HUES64 (cell line): ENCODE results near the gene ABHD14A.

ENCODE experiments used
- H3K27ac ChIP-seq: 2 replicates; pipeline ENCODE4 v1.7.0; 2013; ENCODE audit warnings: low read depth, low read length, inconsistent platforms
- H3K27me3 ChIP-seq: 2 replicates; pipeline ENCODE4 v1.6.1; 2013; ENCODE audit warnings: mild to moderate bottlenecking, low read length; ENCODE audit not compliant: insufficient read depth
- H3K36me3 ChIP-seq: 2 replicates; pipeline ENCODE4 v1.6.1; 2013; ENCODE audit warnings: mild to moderate bottlenecking, low read length; ENCODE audit not compliant: insufficient read depth
- H3K4me1 ChIP-seq: 2 replicates; pipeline ENCODE4 v1.6.1; 2013; ENCODE audit warnings: mild to moderate bottlenecking, low read length, moderate library complexity; ENCODE audit not compliant: insufficient read depth
- H3K4me3 ChIP-seq: 2 replicates; pipeline ENCODE4 v1.5.1; 2013; ENCODE audit warnings: mild to moderate bottlenecking, low read length, moderate library complexity
- H3K9ac ChIP-seq: 2 replicates; pipeline ENCODE4 v1.6.1; 2013; ENCODE audit warnings: mild to moderate bottlenecking, low read depth, low read length
- H3K9me3 ChIP-seq: 2 replicates; pipeline ENCODE4 v1.6.1; 2013; ENCODE audit warnings: low read depth, low read length; ENCODE audit not compliant: insufficient read depth
- WGBS: fragments of 150-250, 120-280 bp; methylation state at CpG from one replicate; pipeline ENCODE4 v1.1.7; 2013; ENCODE audit warnings: missing lambda C conversion rate; 5-methylcytosine and 5-hydroxymethylcytosine counted together

The ABHD14A gene

DNA sequence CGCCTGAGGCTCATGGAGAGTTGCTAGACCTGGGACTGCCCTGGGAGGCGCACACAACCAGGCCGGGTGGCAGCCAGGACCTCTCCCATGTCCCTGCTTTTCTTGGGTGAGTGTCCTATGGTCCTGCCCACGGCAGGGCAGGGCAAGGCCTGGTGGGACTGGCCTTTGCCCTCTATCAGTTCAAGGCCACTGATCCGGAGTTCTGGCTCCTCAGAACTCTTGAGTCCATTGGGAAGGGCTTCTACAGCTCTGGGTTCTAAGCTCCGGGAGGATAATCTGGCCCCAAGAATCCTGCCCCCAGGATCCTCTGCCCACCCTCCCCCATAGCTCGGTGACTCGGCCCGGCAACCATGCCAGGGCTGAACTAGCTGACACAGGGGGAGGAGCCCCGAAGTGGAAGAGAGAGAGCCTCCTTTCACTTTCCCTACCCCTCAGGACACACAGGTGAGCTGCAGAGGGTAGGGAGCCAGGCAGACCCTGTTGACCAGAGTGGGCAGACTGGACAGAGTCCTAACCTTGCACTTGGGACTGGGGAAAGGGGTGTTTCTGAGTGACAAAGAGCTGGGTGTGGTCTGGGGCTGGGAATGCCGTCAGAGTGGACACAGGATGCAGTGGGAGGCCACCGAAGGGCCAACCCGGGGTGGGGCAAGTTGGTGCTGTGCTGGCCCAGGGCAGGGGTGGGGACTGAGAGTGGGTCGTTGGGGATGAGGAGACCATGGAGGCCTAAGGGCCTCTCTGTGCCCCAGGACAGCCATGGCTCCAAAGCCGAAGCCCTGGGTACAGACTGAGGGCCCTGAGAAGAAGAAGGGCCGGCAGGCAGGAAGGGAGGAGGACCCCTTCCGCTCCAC lies 32.0 kb upstream of the ABHD14A start:
- peak overlapping the region; percentile 58; the same call in 1 of the 2 replicates for H3K9ac ChIP-seq
- peak overlapping the region; percentile 49 for H3K4me3 ChIP-seq
- H3K27ac ChIP-seq: no peak overlapping the region
- H3K4me1 ChIP-seq: peaks cover 4% of the 10 kb centered on the region; the same call in 1 of the 2 replicates
- peaks cover 20% of the 10 kb centered on the region for H3K36me3 ChIP-seq
- 83% methylated on average over 17 of the region's 17 CpGs for WGBS
- no peaks in the 10 kb centered on the region for H3K9me3 ChIP-seq
- no peaks in the 10 kb centered on the region; the same call in 1 of the 2 replicates for H3K27me3 ChIP-seq

DNA sequence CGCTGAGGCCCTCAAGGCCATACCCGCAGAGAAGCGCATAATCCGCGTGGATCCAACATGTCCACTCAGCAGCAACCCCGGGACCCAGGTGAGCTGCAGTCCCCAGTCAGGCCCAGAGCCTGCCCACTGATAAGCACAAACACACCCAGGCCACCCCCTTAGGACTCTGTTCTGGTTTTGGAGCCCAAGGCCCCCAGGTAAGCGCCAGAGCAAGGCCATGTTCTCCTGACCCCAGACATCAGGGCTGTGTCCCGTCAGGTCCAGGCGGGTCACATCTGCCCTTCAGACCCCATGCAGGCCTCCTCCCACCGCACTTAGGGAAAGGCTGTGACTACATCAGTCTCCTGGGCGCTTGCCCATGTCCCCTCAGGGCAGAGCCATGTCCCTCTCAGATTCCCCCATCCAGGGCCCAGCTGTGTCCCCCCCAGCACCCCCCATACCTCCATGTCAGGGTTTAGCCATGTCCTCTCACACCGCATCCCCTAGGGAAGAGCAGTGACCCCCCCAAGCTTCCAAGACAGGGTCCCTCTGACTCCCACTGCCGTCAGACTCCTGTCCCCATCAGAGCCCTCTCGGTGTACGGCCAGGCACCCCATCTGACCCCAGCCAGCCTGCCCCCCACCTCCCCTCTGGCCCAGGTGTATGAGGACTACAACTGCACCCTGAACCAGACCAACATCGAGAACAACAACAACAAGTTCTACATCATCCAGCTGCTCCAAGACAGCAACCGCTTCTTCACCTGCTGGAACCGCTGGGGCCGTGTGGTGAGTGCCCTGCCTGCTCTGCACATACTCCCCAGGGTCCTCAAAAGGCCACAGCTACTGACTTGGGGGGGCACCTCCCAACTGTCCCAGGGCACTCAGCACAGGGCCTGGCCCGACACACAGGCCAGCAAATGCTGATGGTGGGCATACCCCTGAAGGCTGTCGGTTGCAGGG lies 31.1 kb upstream of the ABHD14A start:
- no peaks in the 10 kb centered on the region for H3K9me3 ChIP-seq
- peaks cover 4% of the 10 kb centered on the region; the same call in 1 of the 2 replicates for H3K4me1 ChIP-seq
- no peak overlapping the region for H3K4me3 ChIP-seq
- H3K36me3 ChIP-seq: peaks cover 11% of the 10 kb centered on the region
- H3K27ac ChIP-seq: no peak overlapping the region
- 94% methylated on average over 21 of the region's 21 CpGs for WGBS
- no peaks in the 10 kb centered on the region; the same call in 1 of the 2 replicates for H3K27me3 ChIP-seq
- H3K9ac ChIP-seq: no peak overlapping the region

DNA sequence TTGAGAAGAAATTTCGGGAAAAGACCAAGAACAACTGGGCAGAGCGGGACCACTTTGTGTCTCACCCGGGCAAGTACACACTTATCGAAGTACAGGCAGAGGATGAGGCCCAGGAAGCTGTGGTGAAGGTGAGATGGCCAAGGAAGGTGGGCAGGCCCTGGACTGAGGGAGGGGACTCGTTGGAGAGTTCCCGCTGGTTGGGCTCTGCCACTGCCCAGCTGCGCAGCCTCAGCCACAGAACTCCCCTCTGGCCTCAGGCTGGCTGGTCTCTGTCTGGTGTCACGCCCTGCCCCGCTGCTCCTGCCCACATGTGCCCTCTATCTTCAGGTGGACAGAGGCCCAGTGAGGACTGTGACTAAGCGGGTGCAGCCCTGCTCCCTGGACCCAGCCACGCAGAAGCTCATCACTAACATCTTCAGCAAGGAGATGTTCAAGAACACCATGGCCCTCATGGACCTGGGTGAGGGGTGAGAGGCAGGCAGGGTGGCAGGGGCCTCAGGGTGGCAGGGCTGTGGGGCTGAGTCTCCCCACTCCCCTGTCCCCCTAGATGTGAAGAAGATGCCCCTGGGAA lies 30.3 kb upstream of the ABHD14A start:
- H3K4me1 ChIP-seq: peaks cover 4% of the 10 kb centered on the region; the same call in 1 of the 2 replicates
- WGBS: 90% methylated on average over 11 of the region's 11 CpGs
- H3K9ac ChIP-seq: no peak overlapping the region
- no peaks in the 10 kb centered on the region for H3K9me3 ChIP-seq
- H3K27ac ChIP-seq: no peak overlapping the region
- peaks cover 3% of the 10 kb centered on the region for H3K36me3 ChIP-seq
- no peak overlapping the region for H3K4me3 ChIP-seq
- no peaks in the 10 kb centered on the region; the same call in 1 of the 2 replicates for H3K27me3 ChIP-seq

DNA sequence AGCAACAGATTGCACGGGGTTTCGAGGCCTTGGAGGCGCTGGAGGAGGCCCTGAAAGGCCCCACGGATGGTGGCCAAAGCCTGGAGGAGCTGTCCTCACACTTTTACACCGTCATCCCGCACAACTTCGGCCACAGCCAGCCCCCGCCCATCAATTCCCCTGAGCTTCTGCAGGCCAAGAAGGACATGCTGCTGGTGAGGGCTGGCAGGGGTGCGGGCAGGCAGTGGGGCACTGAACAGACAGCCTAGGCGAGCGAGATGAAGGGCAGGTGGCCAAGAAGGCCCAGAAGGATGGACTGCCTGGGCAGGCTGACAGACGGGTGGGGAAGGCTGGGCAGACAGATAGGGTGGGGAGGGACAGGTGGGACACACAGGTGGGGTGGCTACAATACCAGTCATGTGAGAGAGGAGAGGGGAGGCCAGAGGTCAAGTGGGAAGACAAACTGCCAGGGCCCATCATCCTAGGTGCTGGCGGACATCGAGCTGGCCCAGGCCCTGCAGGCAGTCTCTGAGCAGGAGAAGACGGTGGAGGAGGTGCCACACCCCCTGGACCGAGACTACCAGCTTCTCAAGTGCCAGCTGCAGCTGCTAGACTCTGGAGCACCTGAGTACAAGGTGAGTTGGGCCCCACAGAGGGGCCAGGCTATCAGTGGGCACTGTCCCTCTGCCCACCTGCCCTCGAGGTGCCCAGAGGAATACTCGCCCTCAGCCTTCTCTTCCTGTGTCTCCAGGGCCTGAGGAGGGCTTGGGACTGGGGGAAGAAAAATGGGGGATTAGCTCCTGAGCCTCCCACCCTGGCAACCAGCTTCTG lies 29.6 kb upstream of the ABHD14A start:
- Histone ChIP-seq H3K36me3 (no peaks in the 10 kb centered on the region), H3K4me1 (peaks cover 4% of the 10 kb centered on the region; the same call in 1 of the 2 replicates), H3K4me3 (no peak overlapping the region), H3K27me3 (peaks cover 6% of the 10 kb centered on the region), H3K27ac (no peak overlapping the region), H3K9ac (no peak overlapping the region), H3K9me3 (no peaks in the 10 kb centered on the region)
- 90% methylated on average over 18 of the region's 18 CpGs for WGBS

DNA sequence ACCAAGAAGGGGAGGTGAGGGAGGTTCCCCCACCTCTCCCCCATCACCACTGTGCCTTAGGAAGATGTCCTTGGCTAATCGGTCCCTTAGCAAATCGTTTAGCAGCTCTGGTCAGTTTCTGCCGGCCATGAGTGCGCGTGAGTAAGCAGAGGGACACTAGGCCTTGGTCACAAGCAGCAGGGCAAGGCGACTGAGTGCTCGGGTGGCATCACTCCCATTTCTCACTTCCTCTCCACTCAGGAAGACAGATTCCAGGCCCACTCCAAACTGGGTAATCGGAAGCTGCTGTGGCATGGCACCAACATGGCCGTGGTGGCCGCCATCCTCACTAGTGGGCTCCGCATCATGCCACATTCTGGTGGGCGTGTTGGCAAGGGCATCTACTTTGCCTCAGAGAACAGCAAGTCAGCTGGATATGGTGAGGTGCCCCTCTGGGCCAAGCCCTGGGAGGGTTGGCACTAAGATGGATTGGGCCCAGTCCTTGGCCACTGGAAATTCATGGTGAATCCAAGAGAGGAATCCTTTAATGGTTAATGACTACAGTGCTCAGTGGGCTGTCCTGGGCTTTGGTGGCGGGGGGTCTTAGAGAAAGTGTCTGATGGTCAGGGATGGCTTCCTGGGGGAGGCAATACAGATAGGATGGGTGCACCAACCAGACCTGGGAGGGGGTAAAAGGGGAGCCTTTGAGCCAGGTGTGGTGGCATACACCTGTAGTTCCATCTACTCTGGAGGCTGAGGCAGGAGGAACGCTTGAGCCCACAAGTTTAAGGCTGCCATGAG lies 28.7 kb upstream of the ABHD14A start:
- Histone ChIP-seq H3K9me3 (no peaks in the 10 kb centered on the region), H3K4me3 (no peak overlapping the region), H3K27ac (no peak overlapping the region), H3K27me3 (peaks cover 15% of the 10 kb centered on the region), H3K9ac (no peak overlapping the region), H3K36me3 (no peaks in the 10 kb centered on the region), H3K4me1 (peaks cover 4% of the 10 kb centered on the region; the same call in 1 of the 2 replicates)
- WGBS: 94% methylated on average over 14 of the region's 14 CpGs

DNA sequence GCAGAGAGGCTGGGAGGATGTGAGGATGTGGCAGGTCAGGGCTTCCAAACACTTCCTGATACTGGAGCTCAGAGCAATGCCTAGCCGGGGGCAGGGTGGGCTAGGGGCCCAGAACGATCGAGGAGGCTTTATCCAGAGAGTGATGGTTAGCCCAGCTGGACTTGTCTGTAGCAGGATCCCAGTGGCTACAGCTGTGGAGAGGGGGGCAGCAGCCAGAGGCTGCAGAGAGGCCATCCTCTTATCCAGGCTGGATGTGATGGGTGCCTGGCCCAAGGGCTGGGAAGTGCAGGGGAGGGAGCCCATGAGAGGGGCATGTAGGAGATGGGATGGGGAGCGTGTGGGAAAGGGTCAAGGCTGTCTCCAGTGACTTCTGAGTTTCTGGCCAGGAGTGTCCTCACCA lies 28.1 kb upstream of the ABHD14A start:
- WGBS: 90% methylated on average over 4 of the region's 4 CpGs
- Histone ChIP-seq H3K36me3 (no peaks in the 10 kb centered on the region), H3K27me3 (peaks cover 20% of the 10 kb centered on the region), H3K9ac (no peak overlapping the region), H3K27ac (no peak overlapping the region), H3K4me1 (peaks cover 4% of the 10 kb centered on the region; the same call in 1 of the 2 replicates), H3K9me3 (no peaks in the 10 kb centered on the region), H3K4me3 (no peak overlapping the region)

DNA sequence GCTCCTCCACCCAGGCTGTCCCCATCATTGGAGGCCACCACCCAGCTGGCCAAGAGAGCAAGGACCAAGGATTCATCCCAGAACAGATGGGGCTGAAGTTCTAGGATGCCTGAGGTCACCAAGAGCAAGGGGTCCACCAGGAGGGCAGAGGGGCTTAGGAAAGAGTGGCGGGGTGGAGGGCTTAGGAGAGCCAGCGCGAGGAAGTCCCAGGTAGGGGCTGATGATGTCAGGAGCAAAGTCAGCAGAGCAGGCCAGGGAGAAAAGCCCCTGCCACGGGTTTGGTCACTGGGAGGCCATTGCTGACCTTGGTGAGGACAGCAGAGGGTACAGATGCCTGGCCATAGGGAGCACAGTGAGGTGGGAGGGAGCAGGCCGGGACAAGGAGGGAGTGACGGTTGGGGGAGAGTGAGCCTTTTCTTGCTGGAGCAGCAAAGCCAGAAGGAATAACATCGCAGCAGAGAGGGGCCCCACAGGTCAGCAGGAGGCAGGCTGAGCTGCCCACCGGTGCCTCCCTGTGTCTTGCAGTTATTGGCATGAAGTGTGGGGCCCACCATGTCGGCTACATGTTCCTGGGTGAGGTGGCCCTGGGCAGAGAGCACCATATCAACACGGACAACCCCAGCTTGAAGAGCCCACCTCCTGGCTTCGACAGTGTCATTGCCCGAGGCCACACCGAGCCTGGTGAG lies 27.5 kb upstream of the ABHD14A start:
- no peak overlapping the region for H3K4me3 ChIP-seq
- WGBS: 75% methylated on average over 13 of the region's 13 CpGs
- peaks cover 25% of the 10 kb centered on the region for H3K27me3 ChIP-seq
- H3K9me3 ChIP-seq: no peaks in the 10 kb centered on the region
- no peak overlapping the region for H3K27ac ChIP-seq
- H3K36me3 ChIP-seq: no peaks in the 10 kb centered on the region
- no peak overlapping the region; the same call in 1 of the 2 replicates for H3K9ac ChIP-seq
- H3K4me1 ChIP-seq: peaks cover 3% of the 10 kb centered on the region; the same call in 1 of the 2 replicates

DNA sequence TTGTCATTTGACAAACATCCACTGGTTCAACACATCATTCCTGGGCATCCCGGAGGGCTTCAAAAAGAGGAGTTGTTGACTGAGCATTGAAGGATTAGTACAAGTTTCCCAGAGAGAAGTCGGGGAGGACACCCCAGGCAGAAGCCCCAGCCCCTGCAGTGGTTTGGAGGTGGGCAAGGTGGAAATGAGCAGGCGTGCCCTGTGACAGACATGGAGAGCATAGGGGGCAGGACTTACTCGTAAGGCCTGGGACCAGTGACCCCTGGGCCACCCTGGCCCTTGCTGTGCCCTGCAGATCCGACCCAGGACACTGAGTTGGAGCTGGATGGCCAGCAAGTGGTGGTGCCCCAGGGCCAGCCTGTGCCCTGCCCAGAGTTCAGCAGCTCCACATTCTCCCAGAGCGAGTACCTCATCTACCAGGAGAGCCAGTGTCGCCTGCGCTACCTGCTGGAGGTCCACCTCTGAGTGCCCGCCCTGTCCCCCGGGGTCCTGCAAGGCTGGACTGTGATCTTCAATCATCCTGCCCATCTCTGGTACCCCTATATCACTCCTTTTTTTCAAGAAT lies 26.8 kb upstream of the ABHD14A start:
- H3K9me3 ChIP-seq: no peaks in the 10 kb centered on the region
- no peaks in the 10 kb centered on the region for H3K4me1 ChIP-seq
- no peak overlapping the region for H3K4me3 ChIP-seq
- H3K9ac ChIP-seq: no peak overlapping the region
- 88% methylated on average over 10 of the region's 10 CpGs for WGBS
- H3K36me3 ChIP-seq: no peaks in the 10 kb centered on the region
- peaks cover 27% of the 10 kb centered on the region for H3K27me3 ChIP-seq
- no peak overlapping the region for H3K27ac ChIP-seq

DNA sequence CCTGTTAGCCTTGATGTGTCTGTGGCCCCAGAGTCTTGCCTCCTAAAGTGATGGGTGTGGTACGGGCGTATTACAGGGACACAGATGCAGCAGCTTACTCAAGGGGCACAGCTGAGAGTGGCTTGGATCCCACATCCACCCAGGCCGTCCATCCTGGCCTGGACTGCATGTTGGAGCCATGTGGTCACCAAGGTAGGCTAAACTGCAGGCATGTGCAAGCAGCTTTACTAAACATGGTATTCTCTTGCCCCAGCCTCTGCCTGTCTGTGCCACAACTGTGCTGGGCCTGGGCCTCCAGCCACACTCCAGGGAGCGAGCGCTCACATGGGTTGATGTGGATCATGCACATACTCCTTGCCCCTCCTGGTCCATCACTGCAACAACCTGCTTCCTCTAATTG lies 25.7 kb upstream of the ABHD14A start:
- Histone ChIP-seq H3K36me3 (no peaks in the 10 kb centered on the region), H3K9ac (no peak overlapping the region), H3K4me3 (no peak overlapping the region), H3K27ac (no peak overlapping the region), H3K9me3 (no peaks in the 10 kb centered on the region), H3K4me1 (no peaks in the 10 kb centered on the region), H3K27me3 (peaks cover 37% of the 10 kb centered on the region)
- WGBS: 92% methylated on average over 5 of the region's 5 CpGs
